ENCODE data around the gene KIDINS220. TPM values are rescaled to one million over a fixed set of nuclear protein-coding genes. Genes with fewer than 3 reads are reported as not detected.

Gene KIDINS220
- total RNA-seq, 1 donor from 2014 or later: 59.9 TPM

DNA sequence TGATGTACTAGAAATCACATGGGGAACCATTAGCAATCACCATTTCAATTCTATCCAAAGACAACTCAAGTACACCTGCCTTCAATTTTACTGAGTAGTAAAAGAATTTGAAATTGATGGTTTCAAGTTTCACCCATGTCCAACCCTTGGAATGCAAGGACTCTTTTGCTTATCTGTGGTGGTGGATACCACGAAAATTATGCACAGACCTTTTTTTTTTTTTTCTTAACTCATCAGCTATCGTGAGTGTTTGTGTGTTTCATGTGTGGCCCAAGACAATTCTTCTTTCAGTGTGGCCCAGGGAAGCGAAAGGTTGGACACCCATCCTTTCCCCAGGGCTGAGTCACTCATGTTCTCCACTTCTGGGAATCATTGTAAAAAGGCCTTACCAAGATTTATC lies 132.5 kb downstream of the KIDINS220 start:
- Mint-ChIP-seq H3K27me3 (ENCODE audit: unreplicated experiment) (no peaks in the 10 kb centered on the region), H3K9me3 (ENCODE audit: unreplicated experiment) (peaks cover 6% of the 10 kb centered on the region), H3K36me3 (ENCODE audit: low read depth, unreplicated experiment) (no peaks in the 10 kb centered on the region), H3K4me1 (ENCODE audit: unreplicated experiment) (peaks cover 8% of the 10 kb centered on the region), H3K4me3 (ENCODE audit: unreplicated experiment) (no peak overlapping the region), H3K27ac (ENCODE audit: unreplicated experiment) (no peak overlapping the region)
- DNase-seq (ENCODE audit: low spot score): no peak
- TF ChIP-seq, protein P1, sequence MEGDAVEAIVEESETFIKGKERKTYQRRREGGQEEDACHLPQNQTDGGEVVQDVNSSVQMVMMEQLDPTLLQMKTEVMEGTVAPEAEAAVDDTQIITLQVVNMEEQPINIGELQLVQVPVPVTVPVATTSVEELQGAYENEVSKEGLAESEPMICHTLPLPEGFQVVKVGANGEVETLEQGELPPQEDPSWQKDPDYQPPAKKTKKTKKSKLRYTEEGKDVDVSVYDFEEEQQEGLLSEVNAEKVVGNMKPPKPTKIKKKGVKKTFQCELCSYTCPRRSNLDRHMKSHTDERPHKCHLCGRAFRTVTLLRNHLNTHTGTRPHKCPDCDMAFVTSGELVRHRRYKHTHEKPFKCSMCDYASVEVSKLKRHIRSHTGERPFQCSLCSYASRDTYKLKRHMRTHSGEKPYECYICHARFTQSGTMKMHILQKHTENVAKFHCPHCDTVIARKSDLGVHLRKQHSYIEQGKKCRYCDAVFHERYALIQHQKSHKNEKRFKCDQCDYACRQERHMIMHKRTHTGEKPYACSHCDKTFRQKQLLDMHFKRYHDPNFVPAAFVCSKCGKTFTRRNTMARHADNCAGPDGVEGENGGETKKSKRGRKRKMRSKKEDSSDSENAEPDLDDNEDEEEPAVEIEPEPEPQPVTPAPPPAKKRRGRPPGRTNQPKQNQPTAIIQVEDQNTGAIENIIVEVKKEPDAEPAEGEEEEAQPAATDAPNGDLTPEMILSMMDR (IDR thresholded peaks at IDR 0.05; ENCODE audit: unreplicated experiment): no peak

DNA sequence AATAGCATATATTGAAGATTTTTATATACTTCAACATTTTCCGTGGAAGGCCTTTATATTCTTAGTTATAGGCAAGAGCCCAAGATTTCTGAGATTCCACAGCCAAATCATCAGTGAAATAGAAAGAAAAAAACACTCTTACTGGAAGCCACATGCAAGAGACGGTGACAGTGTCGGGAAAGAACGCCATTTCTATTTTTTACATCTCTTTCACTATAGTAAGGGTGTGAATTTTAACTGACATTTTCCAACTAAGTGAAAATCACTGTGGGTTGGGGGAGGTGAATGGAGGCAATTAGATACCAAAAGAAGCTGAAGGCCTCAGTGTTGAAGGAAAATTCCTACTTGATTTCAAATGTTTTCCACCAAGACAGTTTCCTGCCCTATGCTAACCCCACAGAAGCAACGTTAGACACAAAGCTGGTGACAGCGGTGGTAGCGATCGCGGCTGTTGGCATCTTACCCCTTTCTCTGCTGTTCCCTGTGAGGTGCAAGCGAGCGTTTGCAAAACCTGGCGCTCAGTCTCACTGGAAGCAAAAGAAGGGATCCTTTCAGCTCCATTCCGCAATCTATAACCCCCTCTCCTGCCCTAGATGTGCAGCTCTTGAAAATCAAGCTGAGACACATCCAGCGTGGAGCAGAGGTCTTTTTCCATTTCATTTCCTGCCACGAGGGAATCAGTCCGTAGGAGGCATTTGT lies 135.6 kb downstream of the KIDINS220 start:
- Mint-ChIP-seq H3K9me3 (ENCODE audit: unreplicated experiment) (no peaks in the 10 kb centered on the region), H3K27me3 (ENCODE audit: unreplicated experiment) (peaks cover 2% of the 10 kb centered on the region), H3K4me3 (ENCODE audit: unreplicated experiment) (no peak overlapping the region), H3K4me1 (ENCODE audit: unreplicated experiment) (peaks cover 8% of the 10 kb centered on the region), H3K27ac (ENCODE audit: unreplicated experiment) (no peak overlapping the region), H3K36me3 (ENCODE audit: low read depth, unreplicated experiment) (peaks cover 2% of the 10 kb centered on the region)
- TF ChIP-seq, protein P1 (IDR thresholded peaks at IDR 0.05; ENCODE audit: unreplicated experiment): no peak
- no peak for DNase-seq (ENCODE audit: low spot score)

DNA sequence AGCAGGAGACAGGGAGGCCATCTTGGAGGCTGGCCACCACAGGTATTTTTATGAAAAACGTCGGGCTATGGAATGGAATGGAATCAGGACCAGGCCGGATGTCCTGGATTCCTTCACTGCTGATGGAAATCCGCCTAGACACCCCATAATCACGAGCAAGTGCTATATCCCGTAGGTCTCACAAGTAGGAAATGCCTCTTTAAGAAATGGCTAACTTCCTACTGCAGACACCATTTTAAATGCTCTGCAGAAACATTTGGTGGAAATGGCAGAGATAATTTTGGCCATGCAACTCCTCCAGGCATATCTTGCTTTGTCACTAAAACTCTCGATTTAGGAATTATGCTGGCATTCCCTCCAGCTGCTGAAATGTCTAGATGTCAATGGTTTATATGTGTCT lies 137.6 kb downstream of the KIDINS220 start:
- no peak for DNase-seq (ENCODE audit: low spot score)
- H3K36me3 Mint-ChIP-seq (ENCODE audit: low read depth, unreplicated experiment): peaks cover 6% of the 10 kb centered on the region
- H3K4me1 Mint-ChIP-seq (ENCODE audit: unreplicated experiment): peaks cover 8% of the 10 kb centered on the region
- no peak overlapping the region for H3K27ac Mint-ChIP-seq (ENCODE audit: unreplicated experiment)
- H3K27me3 Mint-ChIP-seq (ENCODE audit: unreplicated experiment): peaks cover 2% of the 10 kb centered on the region
- H3K4me3 Mint-ChIP-seq (ENCODE audit: unreplicated experiment): no peak overlapping the region
- no peaks in the 10 kb centered on the region for H3K9me3 Mint-ChIP-seq (ENCODE audit: unreplicated experiment)
- TF ChIP-seq, protein P1 (IDR thresholded peaks at IDR 0.05; ENCODE audit: unreplicated experiment): no peak

DNA sequence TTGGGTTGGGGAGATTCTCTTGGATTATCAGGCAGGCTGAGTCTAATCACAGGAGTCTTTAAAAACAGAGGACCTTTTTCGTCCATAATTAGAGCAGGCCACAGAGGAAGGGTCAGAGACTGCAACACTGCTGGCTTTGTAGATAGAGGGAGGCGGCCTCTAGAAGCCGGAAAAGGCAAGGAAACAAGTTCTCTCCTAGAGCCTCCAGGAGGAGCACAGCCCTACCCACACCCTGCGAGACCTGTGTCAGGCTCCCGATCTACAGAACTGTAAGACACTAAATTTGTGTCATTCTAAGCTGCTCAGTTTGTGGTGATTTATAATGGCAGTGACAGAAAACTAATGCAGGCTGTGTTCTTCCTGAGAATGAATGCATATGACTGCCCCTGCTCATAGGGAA lies 140.2 kb downstream of the KIDINS220 start:
- no peak for DNase-seq (ENCODE audit: low spot score)
- Mint-ChIP-seq H3K27ac (ENCODE audit: unreplicated experiment) (no peak overlapping the region), H3K27me3 (ENCODE audit: unreplicated experiment) (peaks cover 2% of the 10 kb centered on the region), H3K36me3 (ENCODE audit: low read depth, unreplicated experiment) (peaks cover 6% of the 10 kb centered on the region), H3K4me1 (ENCODE audit: unreplicated experiment) (peaks cover 2% of the 10 kb centered on the region), H3K4me3 (ENCODE audit: unreplicated experiment) (no peak overlapping the region), H3K9me3 (ENCODE audit: unreplicated experiment) (no peaks in the 10 kb centered on the region)
- TF ChIP-seq, protein P1 (IDR thresholded peaks at IDR 0.05; ENCODE audit: unreplicated experiment): no peak

DNA sequence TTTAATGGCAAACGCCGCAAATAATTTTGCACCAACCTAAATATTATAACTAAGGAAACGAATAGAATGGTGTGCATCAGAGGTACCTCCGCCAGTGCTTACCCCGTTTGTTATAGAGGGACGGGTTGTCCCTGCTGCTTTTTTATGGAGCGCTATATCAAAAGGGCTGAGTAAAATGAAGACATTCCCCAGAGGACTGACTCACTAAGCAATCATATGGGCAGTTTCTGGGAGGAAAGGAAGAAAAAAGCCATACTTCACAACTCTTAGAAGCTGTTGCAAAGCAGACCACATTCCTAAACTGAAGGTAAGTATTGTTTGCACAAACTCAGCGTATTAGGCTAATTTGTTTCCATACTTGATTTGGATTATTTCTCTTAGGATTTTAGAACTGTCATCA lies 142.7 kb downstream of the KIDINS220 start:
- H3K27ac Mint-ChIP-seq (ENCODE audit: unreplicated experiment): no peak overlapping the region
- DNase-seq (ENCODE audit: low spot score): no peak

More for the DNA sequence above, 142.7 kb downstream of the KIDINS220 start:
- peaks cover 2% of the 10 kb centered on the region for H3K27me3 Mint-ChIP-seq (ENCODE audit: unreplicated experiment)
- no peaks in the 10 kb centered on the region for H3K9me3 Mint-ChIP-seq (ENCODE audit: unreplicated experiment)
- H3K4me3 Mint-ChIP-seq (ENCODE audit: unreplicated experiment): no peak overlapping the region
- TF ChIP-seq, protein P1 (IDR thresholded peaks at IDR 0.05; ENCODE audit: unreplicated experiment): no peak
- H3K4me1 Mint-ChIP-seq (ENCODE audit: unreplicated experiment): peaks cover 2% of the 10 kb centered on the region
- H3K36me3 Mint-ChIP-seq (ENCODE audit: low read depth, unreplicated experiment): peaks cover 6% of the 10 kb centered on the region
